Measurements from ENCODE around the gene LEFTY2.
A peak's percentile ranks its signal among the peaks of the same experiment; 100 is the strongest.
"Not testable (repeated sequence)": the region's sequence is repeated elsewhere in the genome, so short reads cannot be mapped to it uniquely, and the experiment has no call there.

Gene LEFTY2

DNA sequence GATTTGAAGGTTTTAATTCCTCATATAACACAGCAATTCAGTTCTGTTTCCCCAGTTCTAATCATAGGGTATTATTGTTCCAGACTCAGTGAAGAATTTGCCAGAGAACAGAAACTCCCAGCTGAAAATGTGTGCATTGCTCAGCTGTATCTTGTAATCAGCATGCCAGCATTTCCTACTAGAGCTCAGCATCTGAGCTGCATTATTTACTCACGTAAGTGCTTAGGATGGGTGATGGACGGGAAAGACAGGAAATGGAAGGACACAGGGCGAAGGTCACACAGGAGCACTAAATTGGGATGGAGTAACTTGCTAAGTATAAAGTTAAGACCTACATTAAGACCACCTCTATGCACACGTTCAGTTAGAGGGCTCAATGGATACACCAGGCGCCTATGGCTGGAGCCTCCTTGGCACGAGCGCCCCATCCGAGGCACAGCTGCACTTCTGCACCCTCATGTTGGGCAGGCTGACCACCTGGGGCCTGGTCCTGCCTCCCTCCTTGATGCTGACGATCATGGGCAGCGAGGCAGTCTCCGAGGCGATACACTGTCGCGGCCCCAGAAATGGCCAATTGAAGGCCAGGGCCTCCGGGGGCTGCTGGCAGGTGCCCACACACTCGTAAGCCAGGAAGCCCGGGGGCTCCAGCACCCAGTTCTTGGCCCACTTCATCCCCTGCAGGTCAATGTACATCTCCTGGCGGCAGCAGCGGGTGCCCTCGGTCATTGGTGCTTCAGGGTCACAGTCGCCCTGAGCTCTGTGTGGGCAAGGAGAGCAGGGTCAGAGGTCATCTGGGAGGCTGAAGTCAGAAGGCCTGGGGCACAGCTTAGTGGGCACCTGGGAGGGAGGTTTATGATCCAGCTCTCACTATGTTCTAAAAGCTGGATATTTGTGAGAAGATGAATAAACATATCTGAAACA lies 3.7 kb downstream of the LEFTY2 start:
- H3K27ac ChIP-seq: no peak overlapping the region
- ChIA-PET POLR2A (ENCODE audit: low non-redundant PET) (interaction anchor here (0.5 to 1.2 kb wide), 2 partner anchors 54 to 62 kb away, joined by 4 to 6 read pairs; partner anchors contain the start of gene SDE2), CTCF (interaction anchor here (1.2 to 1.4 kb wide), 2 partner anchors 26 to 60 kb away, joined by 5 read pairs; no protein-coding TSS in a partner anchor)
- TF ChIP-seq, protein P1, sequence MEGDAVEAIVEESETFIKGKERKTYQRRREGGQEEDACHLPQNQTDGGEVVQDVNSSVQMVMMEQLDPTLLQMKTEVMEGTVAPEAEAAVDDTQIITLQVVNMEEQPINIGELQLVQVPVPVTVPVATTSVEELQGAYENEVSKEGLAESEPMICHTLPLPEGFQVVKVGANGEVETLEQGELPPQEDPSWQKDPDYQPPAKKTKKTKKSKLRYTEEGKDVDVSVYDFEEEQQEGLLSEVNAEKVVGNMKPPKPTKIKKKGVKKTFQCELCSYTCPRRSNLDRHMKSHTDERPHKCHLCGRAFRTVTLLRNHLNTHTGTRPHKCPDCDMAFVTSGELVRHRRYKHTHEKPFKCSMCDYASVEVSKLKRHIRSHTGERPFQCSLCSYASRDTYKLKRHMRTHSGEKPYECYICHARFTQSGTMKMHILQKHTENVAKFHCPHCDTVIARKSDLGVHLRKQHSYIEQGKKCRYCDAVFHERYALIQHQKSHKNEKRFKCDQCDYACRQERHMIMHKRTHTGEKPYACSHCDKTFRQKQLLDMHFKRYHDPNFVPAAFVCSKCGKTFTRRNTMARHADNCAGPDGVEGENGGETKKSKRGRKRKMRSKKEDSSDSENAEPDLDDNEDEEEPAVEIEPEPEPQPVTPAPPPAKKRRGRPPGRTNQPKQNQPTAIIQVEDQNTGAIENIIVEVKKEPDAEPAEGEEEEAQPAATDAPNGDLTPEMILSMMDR (conservative IDR thresholded peaks at IDR 0.05; ENCODE audit: low read depth): no peak
- no peak for DNase-seq (ENCODE audit: low spot score)

DNA sequence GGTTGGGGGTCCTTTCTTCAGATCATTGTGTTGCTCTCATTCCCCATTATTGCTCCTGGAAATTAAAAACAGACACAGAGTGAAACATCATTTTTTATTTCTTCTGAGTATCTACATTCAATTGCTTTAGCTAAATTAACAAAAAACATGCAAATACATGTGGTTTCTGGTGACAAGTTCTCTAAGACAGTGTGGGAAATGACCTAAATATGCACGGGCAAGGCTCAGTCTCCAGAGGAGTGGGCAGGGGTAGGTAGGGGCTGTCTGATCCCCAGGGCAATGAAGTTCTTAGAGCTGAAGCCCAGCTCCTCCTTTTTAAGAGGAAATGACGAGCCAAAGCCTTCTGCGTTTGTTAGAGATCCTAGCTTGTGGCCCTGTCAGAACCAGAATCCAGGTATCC lies 4.5 kb downstream of the LEFTY2 start:
- ChIA-PET POLR2A (ENCODE audit: low non-redundant PET) (interaction anchor here (0.5 to 1.2 kb wide), 2 partner anchors 53 to 63 kb away, joined by 4 to 6 read pairs; partner anchors contain the start of gene SDE2), CTCF (interaction anchor here (0.5 kb wide), 1 partner anchor 133 kb away, joined by 3 read pairs; no protein-coding TSS in a partner anchor)
- H3K27ac ChIP-seq: no peak overlapping the region
- TF ChIP-seq, protein P1 (conservative IDR thresholded peaks at IDR 0.05; ENCODE audit: low read depth): no peak
- no peak for DNase-seq (ENCODE audit: low spot score)

DNA sequence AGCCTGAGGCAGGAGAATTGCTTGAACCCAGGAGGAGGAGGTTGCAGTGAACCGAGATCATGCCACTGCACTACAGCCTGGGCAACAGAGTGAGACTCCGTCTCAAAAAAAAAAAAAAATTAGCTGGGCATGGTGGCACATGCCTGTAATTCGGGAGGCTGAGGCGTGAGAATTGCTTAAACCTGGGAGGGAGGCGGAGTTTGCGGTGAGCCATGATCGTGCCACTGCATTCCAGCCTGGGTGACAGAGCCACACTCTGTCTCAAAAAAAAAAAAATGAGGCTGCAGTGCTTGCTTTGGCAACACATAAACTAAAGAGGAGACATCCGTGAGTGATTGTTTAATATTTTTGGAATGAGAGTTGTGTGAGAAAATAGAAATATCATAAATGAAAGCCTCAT lies 4.9 kb downstream of the LEFTY2 start:
- H3K27ac ChIP-seq: peak overlapping the region; percentile 24
- not testable (repeated sequence) for DNase-seq (ENCODE audit: low spot score)
- ChIA-PET CTCF (interaction anchor here (0.5 to 0.7 kb wide), 2 partner anchors 14 to 134 kb away, joined by 3 to 4 read pairs; no protein-coding TSS in a partner anchor), POLR2A (ENCODE audit: low non-redundant PET) (interaction anchor here (1.2 kb wide), 1 partner anchor 63 kb away, joined by 6 read pairs; the partner anchor contains the start of gene SDE2)

DNA sequence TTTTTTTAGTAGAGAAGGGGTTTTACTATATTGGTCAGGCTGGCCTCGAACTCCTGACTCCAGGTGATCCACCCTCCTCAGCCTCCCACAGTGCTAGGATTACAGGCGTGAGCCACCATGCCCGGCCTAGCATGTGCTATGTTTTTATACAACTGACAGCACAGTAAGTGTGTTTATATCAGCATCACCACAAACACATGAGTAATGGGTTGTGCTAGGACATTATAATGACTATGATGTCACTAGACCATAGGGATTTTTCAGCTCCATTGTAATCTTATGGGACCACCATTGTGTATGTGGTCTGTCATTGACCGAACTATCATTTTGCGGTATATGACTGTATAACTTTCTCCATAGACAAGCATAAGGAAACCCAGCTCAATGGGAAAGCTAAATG lies 6.3 kb downstream of the LEFTY2 start:
- POLR2A ChIA-PET (ENCODE audit: low non-redundant PET): no interaction called here
- TF ChIP-seq, protein P1 (conservative IDR thresholded peaks at IDR 0.05; ENCODE audit: low read depth): no peak
- H3K27ac ChIP-seq: no peak overlapping the region
- no peak for DNase-seq (ENCODE audit: low spot score)
- CTCF ChIA-PET: no interaction called here

DNA sequence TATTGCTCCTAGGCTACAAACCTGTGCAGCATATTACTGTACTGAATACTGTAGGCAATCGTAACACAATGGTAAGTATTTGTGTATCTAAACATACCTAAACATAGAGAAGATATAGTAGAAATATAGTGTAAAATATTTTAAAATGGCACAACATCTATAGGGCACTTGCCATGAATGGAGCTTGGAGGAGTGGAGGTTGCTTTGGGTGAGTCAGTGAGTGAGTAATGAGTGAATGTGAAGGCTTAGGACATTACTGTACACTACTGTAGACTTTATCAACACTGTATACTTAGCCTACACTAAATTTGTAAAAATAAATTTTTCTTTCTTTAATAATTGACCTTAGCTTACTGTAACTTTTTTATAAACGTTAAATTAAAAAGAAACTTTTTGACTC lies 7.9 kb downstream of the LEFTY2 start:
- CTCF ChIA-PET: interaction anchor here (0.6 to 1.7 kb wide), 2 partner anchors 54 to 161 kb away, joined by 3 to 9 read pairs; no protein-coding TSS in a partner anchor
- H3K27ac ChIP-seq: no peak overlapping the region
- TF ChIP-seq, protein P1 (conservative IDR thresholded peaks at IDR 0.05; ENCODE audit: low read depth): no peak
- POLR2A ChIA-PET (ENCODE audit: low non-redundant PET): no interaction called here
- DNase-seq (ENCODE audit: low spot score): no peak

DNA sequence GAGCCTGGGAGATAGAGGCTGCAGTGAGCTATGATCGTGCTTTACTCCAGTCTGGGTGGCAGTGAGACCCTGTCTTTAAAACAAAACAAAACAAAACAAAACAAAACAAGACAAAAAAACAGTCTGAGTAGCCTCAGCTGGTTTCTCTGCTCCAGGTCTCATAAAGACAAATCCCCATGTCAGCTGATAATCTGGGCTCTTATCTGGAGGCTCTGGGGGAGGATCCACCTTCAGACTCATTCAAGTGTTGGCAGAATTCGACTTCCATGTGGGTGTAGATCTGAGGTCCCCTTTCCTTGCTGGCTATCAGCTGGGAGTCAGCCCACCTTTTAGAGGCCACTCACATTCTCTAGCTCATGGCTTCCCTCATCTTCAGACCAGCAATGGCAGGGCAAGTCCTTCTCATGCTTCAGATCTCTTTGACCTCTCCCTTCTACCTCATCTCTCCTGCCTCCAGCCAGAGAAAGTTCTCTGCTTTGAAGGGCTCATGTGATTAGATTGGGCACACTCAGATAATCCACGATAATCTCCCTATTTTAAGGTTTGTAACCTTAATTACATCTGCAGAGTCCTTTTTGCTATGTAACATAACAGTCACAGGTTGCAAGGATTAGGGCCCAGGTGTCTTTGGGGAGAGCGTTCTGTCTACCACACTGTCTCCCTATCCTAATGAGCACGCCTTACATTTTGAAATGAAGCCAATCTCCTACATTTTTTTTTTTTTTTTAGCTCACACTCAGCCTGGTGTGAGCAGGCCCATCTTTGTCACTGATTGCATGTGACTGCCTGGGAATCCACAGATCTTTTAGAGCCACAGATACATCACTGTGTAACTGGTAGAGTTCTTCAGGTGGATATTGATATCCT lies 9.5 kb downstream of the LEFTY2 start:
- ChIA-PET POLR2A (ENCODE audit: low non-redundant PET) (interaction anchor here (0.5 kb wide), 1 partner anchor 1007 kb away, joined by 13 read pairs; no protein-coding TSS in a partner anchor), CTCF (interaction anchor here (0.6 to 1.7 kb wide), 6 partner anchors 23 to 472 kb away, joined by 3 to 9 read pairs (median 4); no protein-coding TSS in a partner anchor)
- TF ChIP-seq, protein P1 (conservative IDR thresholded peaks at IDR 0.05; ENCODE audit: low read depth): no peak
- no peak overlapping the region for H3K27ac ChIP-seq
- DNase-seq (ENCODE audit: low spot score): no peak
